ENCODE data around the gene PTPN14. TPM values are rescaled to one million over a fixed set of nuclear protein-coding genes. Genes with fewer than 3 reads are reported as not detected.

The PTPN14 gene
- total RNA-seq, 1 experiment from 2014 or later: 88.4 TPM

DNA sequence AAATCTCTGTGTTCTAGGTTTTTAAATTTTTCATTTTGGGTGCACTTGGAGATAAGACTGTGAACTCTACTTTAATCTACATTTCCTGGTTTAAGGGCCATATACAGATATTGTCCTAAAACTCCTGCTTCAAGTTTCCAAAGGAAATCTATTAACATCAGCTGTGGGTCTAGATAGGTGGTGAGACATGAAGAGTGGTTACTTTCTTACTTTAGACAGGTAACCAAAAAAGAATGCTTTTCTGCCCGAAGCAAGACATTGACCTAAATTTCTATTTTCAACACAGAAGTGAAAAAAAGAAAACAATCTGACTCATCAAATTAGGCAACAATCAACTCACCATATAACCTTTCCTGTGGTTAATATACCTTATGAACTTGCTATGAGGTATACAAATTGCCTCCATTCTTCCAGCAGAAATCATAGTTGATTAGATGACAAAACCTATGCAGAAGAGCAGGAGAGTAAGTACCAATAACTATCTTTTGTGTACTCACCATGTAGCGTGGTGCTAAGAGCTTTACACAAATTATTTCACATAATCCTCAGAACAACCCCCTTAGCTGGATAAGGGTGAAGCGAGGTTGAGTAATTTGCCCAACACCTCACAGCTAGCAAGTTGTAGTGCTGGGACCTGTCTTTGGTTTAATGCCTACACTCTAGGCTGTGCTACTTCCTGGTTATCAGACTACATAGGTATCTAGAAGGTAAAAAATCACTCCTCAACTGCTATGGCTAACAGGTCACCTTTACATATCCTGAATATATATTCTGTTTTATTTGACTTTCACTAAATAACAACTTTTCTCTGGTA, 23.4 kb upstream of the PTPN14 start:
- TF ChIP-seq ATF1 (CRISPR knock-in tag; IDR thresholded peaks at IDR 0.05) (no peak), ESRRA (CRISPR knock-in tag; IDR thresholded peaks at IDR 0.05; ENCODE audit: borderline replicate concordance) (no peak), SOX15 (CRISPR knock-in tag; IDR thresholded peaks at IDR 0.05) (no peak), RELA (CRISPR knock-in tag; IDR thresholded peaks at IDR 0.05; ENCODE audit: borderline replicate concordance) (no peak), OVOL2 (CRISPR knock-in tag; IDR thresholded peaks at IDR 0.05; ENCODE audit: borderline replicate concordance) (no peak)
- TF ChIP-seq, protein P1, sequence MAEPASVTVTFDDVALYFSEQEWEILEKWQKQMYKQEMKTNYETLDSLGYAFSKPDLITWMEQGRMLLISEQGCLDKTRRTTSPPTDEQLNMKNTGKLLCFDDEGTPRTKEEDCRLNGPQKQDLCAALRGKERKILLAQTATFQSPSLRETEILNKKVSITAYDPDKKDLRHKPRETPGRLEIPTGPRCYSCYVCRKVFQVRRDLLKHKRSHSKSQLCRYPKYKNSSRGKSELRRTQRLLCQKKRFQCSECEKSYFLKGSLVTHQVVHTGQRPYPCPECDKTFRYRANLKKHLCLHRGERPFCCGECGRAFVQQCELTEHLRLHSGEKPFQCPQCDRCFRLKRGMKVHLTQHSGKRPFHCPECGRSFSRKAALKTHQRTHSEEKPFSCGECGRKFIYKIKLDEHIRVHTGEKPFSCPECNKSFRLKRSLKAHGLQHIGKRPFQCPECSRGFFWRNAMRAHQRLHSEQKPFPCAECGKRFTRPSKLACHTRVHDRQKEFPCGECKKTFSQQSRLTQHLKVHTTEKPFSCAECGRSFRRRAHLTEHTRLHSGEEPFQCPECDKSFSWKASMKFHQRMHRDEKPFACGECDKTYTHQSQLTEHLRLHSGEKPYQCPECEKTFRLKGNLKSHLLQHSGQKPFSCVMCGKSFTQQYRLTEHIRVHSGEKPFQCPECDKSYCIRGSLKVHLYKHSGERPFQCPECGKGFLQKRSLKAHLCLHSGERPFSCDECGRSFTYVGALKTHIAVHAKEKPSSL (CRISPR knock-in tag; conservative IDR thresholded peaks at IDR 0.05): no peak
- TF ChIP-seq, protein P2, sequence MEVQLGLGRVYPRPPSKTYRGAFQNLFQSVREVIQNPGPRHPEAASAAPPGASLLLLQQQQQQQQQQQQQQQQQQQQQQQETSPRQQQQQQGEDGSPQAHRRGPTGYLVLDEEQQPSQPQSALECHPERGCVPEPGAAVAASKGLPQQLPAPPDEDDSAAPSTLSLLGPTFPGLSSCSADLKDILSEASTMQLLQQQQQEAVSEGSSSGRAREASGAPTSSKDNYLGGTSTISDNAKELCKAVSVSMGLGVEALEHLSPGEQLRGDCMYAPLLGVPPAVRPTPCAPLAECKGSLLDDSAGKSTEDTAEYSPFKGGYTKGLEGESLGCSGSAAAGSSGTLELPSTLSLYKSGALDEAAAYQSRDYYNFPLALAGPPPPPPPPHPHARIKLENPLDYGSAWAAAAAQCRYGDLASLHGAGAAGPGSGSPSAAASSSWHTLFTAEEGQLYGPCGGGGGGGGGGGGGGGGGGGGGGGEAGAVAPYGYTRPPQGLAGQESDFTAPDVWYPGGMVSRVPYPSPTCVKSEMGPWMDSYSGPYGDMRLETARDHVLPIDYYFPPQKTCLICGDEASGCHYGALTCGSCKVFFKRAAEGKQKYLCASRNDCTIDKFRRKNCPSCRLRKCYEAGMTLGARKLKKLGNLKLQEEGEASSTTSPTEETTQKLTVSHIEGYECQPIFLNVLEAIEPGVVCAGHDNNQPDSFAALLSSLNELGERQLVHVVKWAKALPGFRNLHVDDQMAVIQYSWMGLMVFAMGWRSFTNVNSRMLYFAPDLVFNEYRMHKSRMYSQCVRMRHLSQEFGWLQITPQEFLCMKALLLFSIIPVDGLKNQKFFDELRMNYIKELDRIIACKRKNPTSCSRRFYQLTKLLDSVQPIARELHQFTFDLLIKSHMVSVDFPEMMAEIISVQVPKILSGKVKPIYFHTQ (CRISPR knock-in tag; IDR thresholded peaks at IDR 0.05): no peak
- TF ChIP-seq, protein P3, sequence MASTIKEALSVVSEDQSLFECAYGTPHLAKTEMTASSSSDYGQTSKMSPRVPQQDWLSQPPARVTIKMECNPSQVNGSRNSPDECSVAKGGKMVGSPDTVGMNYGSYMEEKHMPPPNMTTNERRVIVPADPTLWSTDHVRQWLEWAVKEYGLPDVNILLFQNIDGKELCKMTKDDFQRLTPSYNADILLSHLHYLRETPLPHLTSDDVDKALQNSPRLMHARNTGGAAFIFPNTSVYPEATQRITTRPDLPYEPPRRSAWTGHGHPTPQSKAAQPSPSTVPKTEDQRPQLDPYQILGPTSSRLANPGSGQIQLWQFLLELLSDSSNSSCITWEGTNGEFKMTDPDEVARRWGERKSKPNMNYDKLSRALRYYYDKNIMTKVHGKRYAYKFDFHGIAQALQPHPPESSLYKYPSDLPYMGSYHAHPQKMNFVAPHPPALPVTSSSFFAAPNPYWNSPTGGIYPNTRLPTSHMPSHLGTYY (CRISPR knock-in tag; IDR thresholded peaks at IDR 0.05): no peak
- DNase-seq (ENCODE audit: low spot score): no peak
- ChIA-PET POLR2A (interaction anchor here (0.5 kb wide), 1 partner anchor 25 kb away, joined by 5 read pairs; no protein-coding TSS in a partner anchor), CTCF (interaction anchor here (1.0 to 1.1 kb wide), 2 partner anchors 9 to 242 kb away, joined by 3 to 8 read pairs; no protein-coding TSS in a partner anchor)
- H3K4me3 Mint-ChIP-seq: no peak overlapping the region
- no peak overlapping the region for H3K27ac Mint-ChIP-seq
- ATAC-seq: no peak
- H3K27me3 Mint-ChIP-seq (ENCODE audit: low read depth): peaks cover 2% of the 10 kb centered on the region; the same call in 1 of the 2 replicates
- peaks cover 28% of the 10 kb centered on the region for H3K36me3 Mint-ChIP-seq
- peaks cover 34% of the 10 kb centered on the region for H3K9me3 Mint-ChIP-seq
- H3K4me1 Mint-ChIP-seq: no peaks in the 10 kb centered on the region

DNA sequence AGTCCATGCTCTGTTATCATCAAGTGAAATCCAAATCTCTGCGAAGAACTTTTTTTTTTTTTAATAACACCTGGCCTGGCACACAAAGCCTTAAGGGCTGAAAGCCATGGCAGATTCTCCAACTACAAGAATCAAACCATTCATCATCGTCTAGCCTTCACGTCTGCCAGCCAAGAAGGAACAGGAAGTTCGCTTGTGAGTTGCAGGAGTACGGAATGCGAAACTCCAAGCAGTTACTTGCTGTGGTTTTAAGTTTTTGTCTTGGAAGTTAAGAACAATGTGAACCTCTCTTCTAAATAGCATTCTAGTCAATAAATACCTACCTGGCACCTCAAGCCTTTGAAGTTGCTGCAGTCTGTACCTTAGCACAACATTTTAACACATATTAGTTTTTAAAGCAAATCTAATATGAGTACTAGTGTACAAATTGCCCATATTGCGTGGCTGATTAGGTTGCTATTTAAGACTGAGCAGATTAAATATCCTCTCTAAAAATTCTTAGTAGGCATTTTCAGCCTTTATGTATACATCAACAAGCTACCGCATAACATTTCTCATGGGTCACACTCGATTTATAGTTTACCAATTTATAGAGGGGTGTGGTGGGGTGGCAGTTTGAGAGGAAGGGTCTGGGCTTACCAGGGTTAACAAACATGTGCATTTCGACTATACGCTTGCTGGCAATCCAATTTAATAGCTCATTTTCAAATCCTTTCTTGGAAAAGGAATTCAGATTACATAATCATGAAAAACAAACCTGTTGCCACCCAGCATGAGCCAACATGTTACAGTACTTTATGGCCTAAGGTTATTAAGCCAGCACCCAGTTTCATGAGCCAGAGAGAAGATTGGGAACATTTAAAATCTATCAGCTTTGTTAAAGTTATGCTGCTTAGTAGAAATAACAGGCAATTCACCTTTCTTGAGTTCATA, 22.2 kb upstream of the PTPN14 start:
- POLR2A ChIA-PET: no interaction called here
- Mint-ChIP-seq H3K4me1 (no peaks in the 10 kb centered on the region), H3K36me3 (peaks cover 28% of the 10 kb centered on the region), H3K27ac (no peak overlapping the region), H3K4me3 (no peak overlapping the region), H3K27me3 (ENCODE audit: low read depth) (peaks cover 2% of the 10 kb centered on the region; the same call in 1 of the 2 replicates), H3K9me3 (peaks cover 34% of the 10 kb centered on the region)
- DNase-seq (ENCODE audit: low spot score) (no peak), ATAC-seq (no peak)
- TF ChIP-seq RELA (CRISPR knock-in tag; IDR thresholded peaks at IDR 0.05; ENCODE audit: borderline replicate concordance) (no peak), NR3C1 (CRISPR knock-in tag; conservative IDR thresholded peaks at IDR 0.05; ENCODE audit: low read depth) (no peak), JUN (CRISPR knock-in tag; IDR thresholded peaks at IDR 0.05) (no peak), PRRX2 (CRISPR knock-in tag; IDR thresholded peaks at IDR 0.05) (no peak)
- TF ChIP-seq, protein P4, sequence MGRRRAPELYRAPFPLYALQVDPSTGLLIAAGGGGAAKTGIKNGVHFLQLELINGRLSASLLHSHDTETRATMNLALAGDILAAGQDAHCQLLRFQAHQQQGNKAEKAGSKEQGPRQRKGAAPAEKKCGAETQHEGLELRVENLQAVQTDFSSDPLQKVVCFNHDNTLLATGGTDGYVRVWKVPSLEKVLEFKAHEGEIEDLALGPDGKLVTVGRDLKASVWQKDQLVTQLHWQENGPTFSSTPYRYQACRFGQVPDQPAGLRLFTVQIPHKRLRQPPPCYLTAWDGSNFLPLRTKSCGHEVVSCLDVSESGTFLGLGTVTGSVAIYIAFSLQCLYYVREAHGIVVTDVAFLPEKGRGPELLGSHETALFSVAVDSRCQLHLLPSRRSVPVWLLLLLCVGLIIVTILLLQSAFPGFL (CRISPR knock-in tag; IDR thresholded peaks at IDR 0.05; ENCODE audit: borderline replicate concordance): no peak
- CTCF ChIA-PET: interaction anchor here (1.0 kb wide), 1 partner anchor 241 kb away, joined by 8 read pairs; no protein-coding TSS in a partner anchor
